Neural cell (in vitro differentiated cells): ENCODE results near the gene H1-8. TPM values are rescaled to one million over a fixed set of nuclear protein-coding genes. Genes with fewer than 3 reads are reported as not detected.

ENCODE experiments used
- H2AFZ ChIP-seq: fragments of 200-600, 300-800 bp; sonication (generic), shearing (Covaris generic); 2 replicates; pipeline ENCODE4 v1.6.0; 2014; ENCODE audit warnings: low read depth, mild to moderate bottlenecking, antibody characterized with exemption, low read length, moderate library complexity
- H3F3A ChIP-seq: fragments of 200-600 bp; shearing (Covaris generic); 2 replicates; pipeline ENCODE4 v1.6.1; 2016; ENCODE audit warnings: mild to moderate bottlenecking, moderate library complexity, mixed read lengths, antibody characterized with exemption, low read length; ENCODE audit not compliant: insufficient read depth, poor library complexity, severe bottlenecking
- H3K27ac ChIP-seq: fragments of 200-600, 300-800 bp; sonication (generic), shearing (Covaris generic); 2 replicates; pipeline ENCODE4 v1.5.1; 2014; ENCODE audit warnings: mild to moderate bottlenecking, low read length, moderate library complexity
- H3K27me3 ChIP-seq: fragments of 300-800, 200-600 bp; sonication (generic), shearing (Covaris generic); 2 replicates; pipeline ENCODE4 v1.6.0; 2014; ENCODE audit warnings: mild to moderate bottlenecking, low read depth, low read length, moderate library complexity; ENCODE audit not compliant: insufficient read depth
- H3K36me3 ChIP-seq: fragments of 300-800, 200-600 bp; sonication (generic), shearing (Covaris generic); 2 replicates; pipeline ENCODE4 v1.5.1; 2014; ENCODE audit warnings: mild to moderate bottlenecking, antibody characterized with exemption, low read length, moderate library complexity; ENCODE audit not compliant: insufficient read depth
- H3K4me2 ChIP-seq: fragments of 300-800, 200-600 bp; sonication (generic), shearing (Covaris generic); 2 replicates; pipeline ENCODE4 v1.6.0; 2014; ENCODE audit warnings: mild to moderate bottlenecking, low read length
- H3K4me3 ChIP-seq: fragments of 300-800, 200-600 bp; sonication (generic), shearing (Covaris generic); 2 replicates; pipeline ENCODE4 v1.5.1; 2014; ENCODE audit warnings: mild to moderate bottlenecking, low read length, moderate library complexity
- H3K79me2 ChIP-seq: fragments of 200-600 bp; shearing (Covaris generic); replicated peaks from 2 replicates; pipeline ENCODE4 v1.6.0; 2014; ENCODE audit warnings: mild to moderate bottlenecking, low read length, moderate library complexity; ENCODE audit not compliant: insufficient read depth
- H3K9ac ChIP-seq: fragments of 300-800, 200-600 bp; sonication (generic), shearing (Covaris generic); 2 replicates; pipeline ENCODE4 v1.6.1; 2016; ENCODE audit warnings: mild to moderate bottlenecking, low read length, mixed read lengths
- H3K9me2 ChIP-seq: fragments of 200-600 bp; shearing (Covaris generic); 2 replicates; pipeline ENCODE4 v1.6.1; 2016; ENCODE audit warnings: mild to moderate bottlenecking, low read length, mixed read lengths; ENCODE audit not compliant: insufficient read depth
- H3K9me3 ChIP-seq: fragments of 200-600, 300-800 bp; sonication (generic), shearing (Covaris generic); 2 replicates; pipeline ENCODE4 v1.6.1; 2016; ENCODE audit warnings: mild to moderate bottlenecking, mixed run types, low read length, moderate library complexity, mixed read lengths
- H4K20me1 ChIP-seq: fragments of 200-600 bp; shearing (Covaris generic); 2 replicates; pipeline ENCODE4 v1.6.1; 2016; ENCODE audit warnings: mild to moderate bottlenecking, mixed run types; ENCODE audit not compliant: insufficient read depth
- CTCF ChIP-seq: fragments of 450-650 bp; IDR thresholded peaks from 2 replicates; pipeline ENCODE4 v1.5.1; 2014; ENCODE audit warnings: antibody characterized with exemption, mild to moderate bottlenecking, moderate library complexity; ENCODE audit not compliant: poor library complexity, severe bottlenecking
- EZH2 ChIP-seq: fragments of 200-600, 300-800 bp; shearing (Covaris generic), sonication (generic); IDR thresholded peaks from 2 replicates; pipeline ENCODE4 v1.6.1; 2014; ENCODE audit warnings: antibody characterized with exemption, low read length, borderline replicate concordance, mild to moderate bottlenecking; ENCODE audit not compliant: insufficient read depth, poor library complexity, severe bottlenecking
- POLR2AphosphoS5 ChIP-seq: IDR thresholded peaks from 2 replicates; pipeline ENCODE4 v1.6.1; 2012
- RAD21 ChIP-seq: fragments of 450-650 bp; conservative IDR thresholded peaks from 2 replicates; pipeline ENCODE4 v1.6.1; 2014; ENCODE audit warnings: antibody characterized with exemption, mild to moderate bottlenecking, moderate library complexity
- TAF1 ChIP-seq: IDR thresholded peaks from 2 replicates; pipeline ENCODE4 v1.6.1; 2012; ENCODE audit warnings: low read depth
- polyA plus RNA-seq: library from polyadenylated mRNA; depleted of rRNA; stranded (reverse); fragments of >200 nt; gene quantifications from 2 replicates; pipeline ENCODE4 v1.2.3, GENCODE V29; 2014
- TF ChIP-seq, protein P1 (sequence below): IDR thresholded peaks from 2 replicates; pipeline ENCODE4 v1.6.1; 2012; ENCODE audit warnings: borderline replicate concordance

The H1-8 gene
- polyA plus RNA-seq, 1 donor from 2014 or later, result not detected

DNA sequence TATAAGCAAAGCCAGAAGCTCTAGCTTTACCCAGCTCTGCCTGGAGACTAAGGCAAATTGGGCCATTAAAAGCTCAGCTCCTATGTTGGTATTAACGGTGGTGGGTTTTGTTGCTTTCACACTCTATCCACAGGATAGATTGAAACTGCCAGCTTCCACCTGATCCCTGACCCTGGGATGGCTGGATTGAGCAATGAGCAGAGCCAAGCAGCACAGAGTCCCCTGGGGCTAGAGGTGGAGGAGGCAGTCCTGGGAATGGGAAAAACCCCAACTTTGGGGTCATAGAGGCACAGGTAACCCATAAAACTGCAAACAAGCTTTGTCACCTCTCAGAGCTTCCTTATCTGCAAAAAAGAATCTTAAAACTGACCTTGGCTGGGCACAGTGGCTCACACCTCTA is 7.9 kb upstream of the H1-8 start:
- H3K36me3 ChIP-seq, result no peaks in the 10 kb centered on the region
- no peaks in the 10 kb centered on the region for H3K9me3 ChIP-seq
- no peaks in the 10 kb centered on the region for H3K27me3 ChIP-seq
- H2AFZ ChIP-seq, result no peak overlapping the region
- no peak overlapping the region for H3K4me2 ChIP-seq
- TF ChIP-seq TAF1 (no peak), RAD21 (no peak), POLR2AphosphoS5 (no peak)
- TF ChIP-seq, protein P1, sequence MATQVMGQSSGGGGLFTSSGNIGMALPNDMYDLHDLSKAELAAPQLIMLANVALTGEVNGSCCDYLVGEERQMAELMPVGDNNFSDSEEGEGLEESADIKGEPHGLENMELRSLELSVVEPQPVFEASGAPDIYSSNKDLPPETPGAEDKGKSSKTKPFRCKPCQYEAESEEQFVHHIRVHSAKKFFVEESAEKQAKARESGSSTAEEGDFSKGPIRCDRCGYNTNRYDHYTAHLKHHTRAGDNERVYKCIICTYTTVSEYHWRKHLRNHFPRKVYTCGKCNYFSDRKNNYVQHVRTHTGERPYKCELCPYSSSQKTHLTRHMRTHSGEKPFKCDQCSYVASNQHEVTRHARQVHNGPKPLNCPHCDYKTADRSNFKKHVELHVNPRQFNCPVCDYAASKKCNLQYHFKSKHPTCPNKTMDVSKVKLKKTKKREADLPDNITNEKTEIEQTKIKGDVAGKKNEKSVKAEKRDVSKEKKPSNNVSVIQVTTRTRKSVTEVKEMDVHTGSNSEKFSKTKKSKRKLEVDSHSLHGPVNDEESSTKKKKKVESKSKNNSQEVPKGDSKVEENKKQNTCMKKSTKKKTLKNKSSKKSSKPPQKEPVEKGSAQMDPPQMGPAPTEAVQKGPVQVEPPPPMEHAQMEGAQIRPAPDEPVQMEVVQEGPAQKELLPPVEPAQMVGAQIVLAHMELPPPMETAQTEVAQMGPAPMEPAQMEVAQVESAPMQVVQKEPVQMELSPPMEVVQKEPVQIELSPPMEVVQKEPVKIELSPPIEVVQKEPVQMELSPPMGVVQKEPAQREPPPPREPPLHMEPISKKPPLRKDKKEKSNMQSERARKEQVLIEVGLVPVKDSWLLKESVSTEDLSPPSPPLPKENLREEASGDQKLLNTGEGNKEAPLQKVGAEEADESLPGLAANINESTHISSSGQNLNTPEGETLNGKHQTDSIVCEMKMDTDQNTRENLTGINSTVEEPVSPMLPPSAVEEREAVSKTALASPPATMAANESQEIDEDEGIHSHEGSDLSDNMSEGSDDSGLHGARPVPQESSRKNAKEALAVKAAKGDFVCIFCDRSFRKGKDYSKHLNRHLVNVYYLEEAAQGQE, result no peak
- H3K4me3 ChIP-seq, result no peak overlapping the region
- H3F3A ChIP-seq, result no peaks in the 10 kb centered on the region
- no peak overlapping the region for H3K9ac ChIP-seq
- no peak overlapping the region for H3K27ac ChIP-seq
- H3K9me2 ChIP-seq, result no peaks in the 10 kb centered on the region
- H4K20me1 ChIP-seq, result no peaks in the 10 kb centered on the region
- no peaks in the 10 kb centered on the region for H3K79me2 ChIP-seq

- no peaks in the 10 kb centered on the region for H3F3A ChIP-seq
- no peaks in the 10 kb centered on the region for H3K79me2 ChIP-seq
- H3K4me3 ChIP-seq, result no peak overlapping the region
- no peaks in the 10 kb centered on the region for H4K20me1 ChIP-seq
- no peak overlapping the region for H3K27ac ChIP-seq
- no peaks in the 10 kb centered on the region for H3K9me3 ChIP-seq
- no peaks in the 10 kb centered on the region for H3K9me2 ChIP-seq
- no peaks in the 10 kb centered on the region for H3K36me3 ChIP-seq
- no peak overlapping the region for H2AFZ ChIP-seq
- TF ChIP-seq EZH2 (no peak), CTCF (no peak)
- TF ChIP-seq, protein P1, result no peak
- no peak overlapping the region for H3K9ac ChIP-seq
- no peak overlapping the region for H3K4me2 ChIP-seq
- no peaks in the 10 kb centered on the region for H3K27me3 ChIP-seq
These were observed 6.7 kb upstream of the H1-8 start for GRCh38 chr3:129536374-129536667.
